HepG2 (cell line): ENCODE results near the gene CEBPB. TPM values are rescaled to one million over a fixed set of nuclear protein-coding genes. Genes with fewer than 3 reads are reported as not detected.

ENCODE experiments used
- ATAC-seq: fragments of 200-7000 bp; cut with Tn5 transposase; 3 replicates; pipeline ENCODE4 v1.9.1; 2020; ENCODE audit warnings: mild to moderate bottlenecking, moderate library complexity
- BruUV-seq: library from RNA; stranded (reverse); fragments of 400-500 nt; replicated peaks from 2 replicates; lab custom pipeline; 2021; lab: Mats Ljungman, UMichigan
- CTCF ChIA-PET: fragments of 300-600 bp; formaldehyde crosslinking; extraction: SDS; loops from one replicate; lab custom pipeline; 2021; ENCODE audit warnings: low total read pairs, inconsistent platforms, low intra/inter-chr PET ratio; lab: Yijun Ruan, JAX
- POLR2A ChIA-PET: fragments of 350-600 bp; sonication (Branson Sonifier 250); formaldehyde crosslinking; loops from one replicate; lab custom pipeline; 2020; ENCODE audit warnings: antibody characterized with exemption, inconsistent platforms; lab: Yijun Ruan, JAX
- DNase-seq: peaks from one replicate; pipeline ENCODE4 v3.0.0-alpha.2; 2015; ENCODE audit warnings: low spot score
- FAIRE-seq: peaks from 3 replicates; lab custom pipeline; 2011; peaks lifted over from hg19 to GRCh38; lab: Jason Lieb, UNC
- H2AFZ ChIP-seq: one replicate; pipeline ENCODE4 v1.6.1; 2011; ENCODE audit warnings: low read length, inconsistent platforms
- H3K27ac ChIP-seq: fragments of 300-600 bp; 3 replicates; pipeline ENCODE4 v1.8.0; 2011; ENCODE audit warnings: mixed run types, mild to moderate bottlenecking, mixed read lengths, low read length, inconsistent platforms; ENCODE audit not compliant: insufficient read depth; ENCODE audit errors: extremely low read length
- H3K27me3 ChIP-seq, 2 experiments: fragments of 200-600 bp in 1 of 2; 2 replicates in 1 of 2; 3 replicates in 1 of 2; pipeline versions ENCODE4 v1.6.0 to v1.8.0; 2011; ENCODE audit warnings: low read length in 2 of 2, mild to moderate bottlenecking in 2 of 2, moderate library complexity in 2 of 2, inconsistent platforms in 1 of 2; ENCODE audit not compliant: insufficient read depth in 2 of 2, control insufficient read depth in 1 of 2
- H3K36me3 ChIP-seq, 2 experiments: fragments of 200-600 bp in 1 of 2; replicated peaks in 1 of 2; 2 replicates in 1 of 2; 3 replicates in 1 of 2; pipeline versions ENCODE4 v1.5.1 to v1.8.0; 2011; ENCODE audit warnings: low read length in 2 of 2, inconsistent platforms in 1 of 2; ENCODE audit not compliant: insufficient read depth in 2 of 2, control insufficient read depth in 1 of 2
- H3K4me1 ChIP-seq: 2 replicates; pipeline ENCODE4 v1.5.1; 2012; ENCODE audit warnings: low read length, inconsistent platforms; ENCODE audit not compliant: insufficient read depth
- H3K4me2 ChIP-seq: 2 replicates; pipeline ENCODE4 v1.6.0; 2011; ENCODE audit warnings: low read depth, low read length, inconsistent platforms
- H3K4me3 ChIP-seq, 3 experiments: fragments of 200-600 bp in 1 of 3; sonication (generic), shearing (Covaris generic) in 1 of 3; replicated peaks in 1 of 3; 2 replicates each; pipeline ENCODE4 v1.5.1; 2011 to 2016; ENCODE audit warnings: low read length in 3 of 3, inconsistent platforms in 2 of 3, low read depth in 2 of 3, mild to moderate bottlenecking in 2 of 3, control low read depth in 1 of 3, mixed read lengths in 1 of 3; ENCODE audit not compliant: insufficient read depth in 1 of 3
- H3K79me2 ChIP-seq: one replicate; pipeline ENCODE4 v1.6.1; 2011; ENCODE audit warnings: low read length, inconsistent platforms; ENCODE audit not compliant: insufficient read depth
- H3K9ac ChIP-seq: 2 replicates; pipeline ENCODE4 v1.6.0; 2011; ENCODE audit warnings: mild to moderate bottlenecking, low read depth, low read length, inconsistent platforms; ENCODE audit not compliant: insufficient read depth
- H3K9me3 ChIP-seq: 2 replicates; pipeline ENCODE4 v1.5.1; 2012; ENCODE audit warnings: mild to moderate bottlenecking, low read length
- H4K20me1 ChIP-seq: 2 replicates; pipeline ENCODE4 v1.6.0; 2011; ENCODE audit warnings: inconsistent platforms, mild to moderate bottlenecking, low read length, moderate library complexity; ENCODE audit not compliant: insufficient read depth
- BRCA1 ChIP-seq: sonication (generic); formaldehyde crosslinking; IDR thresholded peaks from 2 replicates; pipeline ENCODE4 v1.4.0; 2020; ENCODE audit warnings: missing genetic modification reagents
- CBFB ChIP-seq: sonication (generic); formaldehyde crosslinking; IDR thresholded peaks from 2 replicates; pipeline ENCODE4 v1.4.0; 2020; ENCODE audit warnings: missing genetic modification reagents
- DNMT3B ChIP-seq: conservative IDR thresholded peaks from 2 replicates; pipeline ENCODE4 v1.6.1; 2016; ENCODE audit warnings: missing biosample characterization, control low read depth
- HOXA5 ChIP-seq: sonication (generic); formaldehyde crosslinking; IDR thresholded peaks from 2 replicates; pipeline ENCODE4 v1.4.0; 2020; ENCODE audit warnings: missing genetic modification reagents
- IKZF1 ChIP-seq: fragments of 450-650 bp; IDR thresholded peaks from 2 replicates; pipeline ENCODE4 v1.7.1; 2016
- MZF1 ChIP-seq: sonication (generic); formaldehyde crosslinking; IDR thresholded peaks from 2 replicates; pipeline ENCODE4 v1.8.1; 2023; ENCODE audit warnings: mild to moderate bottlenecking, missing genetic modification reagents, borderline replicate concordance
- SMYD3 ChIP-seq: sonication (generic); formaldehyde crosslinking; IDR thresholded peaks from 2 replicates; pipeline ENCODE4 v1.8.1; 2023; ENCODE audit warnings: mild to moderate bottlenecking, missing genetic modification reagents
- ZNF441 ChIP-seq: sonication (generic); formaldehyde crosslinking; IDR thresholded peaks from 2 replicates; pipeline ENCODE4 v1.7.0; 2021; ENCODE audit warnings: missing genetic modification reagents, borderline replicate concordance
- ZNF550 ChIP-seq: sonication (generic); formaldehyde crosslinking; IDR thresholded peaks from 2 replicates; pipeline ENCODE4 v1.4.0; 2020; ENCODE audit warnings: mild to moderate bottlenecking, missing genetic modification reagents, borderline replicate concordance
- ZNF577 ChIP-seq: sonication (generic); formaldehyde crosslinking; IDR thresholded peaks from 2 replicates; pipeline ENCODE4 v1.4.0; 2020; ENCODE audit warnings: mild to moderate bottlenecking, low read depth, missing genetic modification reagents, borderline replicate concordance
- ZNF598 ChIP-seq: sonication (generic); formaldehyde crosslinking; IDR thresholded peaks from 2 replicates; pipeline ENCODE4 v1.5.1; 2020; ENCODE audit warnings: mild to moderate bottlenecking, missing genetic modification reagents, borderline replicate concordance
- ZNF773 ChIP-seq: sonication (generic); formaldehyde crosslinking; IDR thresholded peaks from 2 replicates; pipeline ENCODE4 v1.4.0; 2020; ENCODE audit warnings: missing genetic modification reagents, borderline replicate concordance
- WGBS: methylation state at CpG from one replicate; pipeline ENCODE4 v1.1.6; 2017; ENCODE audit warnings: low lambda C conversion rate; 5-methylcytosine and 5-hydroxymethylcytosine counted together
- in situ Hi-C: cut with HindIII; loops from 2 replicates; pipeline ENCODE4 v1.10.0; 2017; ENCODE audit warnings: low pct_unique_long_range_greater_than_20kb; ENCODE audit not compliant: extremely low pct_ligation_motif_present
- intact Hi-C: fragments of 100-400 bp; cut with micrococcal nuclease; formaldehyde crosslinking; loops from one replicate; pipeline ENCODE4 v1.10.0; 2022; ENCODE audit not compliant: unreplicated experiment
- polyA plus RNA-seq, 8 experiments: library from polyadenylated mRNA; depleted of rRNA in 3 of 8; stranded (reverse) in 7 of 8; unstranded in 1 of 8; fragments of >200 nt; fragmentation: Illumina TruSeq in 4 of 8; extraction: Trizol in 4 of 8; gene quantifications; 2 replicates each; pipeline versions ENCODE4 v1.2.1 to v1.2.3, GENCODE V29; 2011 to 2016; ENCODE audit warnings: low read depth in 4 of 8, missing spikeins in 1 of 8, mixed read lengths in 1 of 8; ENCODE audit not compliant: insufficient read depth in 1 of 8
- total RNA-seq, 5 experiments: library from RNA; depleted of rRNA; stranded (reverse); fragments of >200 nt; fragmentation: Illumina TruSeq; extraction: Trizol; gene quantifications; 2 replicates each; pipeline ENCODE4 v1.2.3, GENCODE V29; 2016; ENCODE audit warnings: low read depth in 1 of 5
- TF ChIP-seq, protein P1 (sequence below): sonication (generic); formaldehyde crosslinking; IDR thresholded peaks from 2 replicates; pipeline ENCODE4 v1.4.0; 2020; ENCODE audit warnings: missing genetic modification reagents, borderline replicate concordance
- TF ChIP-seq, protein P2 (sequence below): sonication (generic); formaldehyde crosslinking; IDR thresholded peaks from 2 replicates; pipeline ENCODE4 v1.4.0; 2020; ENCODE audit warnings: low read depth, mild to moderate bottlenecking, missing genetic modification reagents
- TF ChIP-seq, protein P3 (sequence below): sonication (generic); formaldehyde crosslinking; IDR thresholded peaks from 2 replicates; pipeline ENCODE4 v1.4.0; 2020; ENCODE audit warnings: missing genetic modification reagents, borderline replicate concordance
- TF ChIP-seq, protein P4 (sequence below): IDR thresholded peaks from 2 replicates; pipeline ENCODE4 v1.6.1; 2016; ENCODE audit warnings: control low read depth

CEBPB gene
- total and polyA plus RNA-seq, 2 of the 13 experiments (the other 11 are each of a cell fraction or from before 2014, with no cell fraction given), result 18.5 to 28.2 TPM

DNA sequence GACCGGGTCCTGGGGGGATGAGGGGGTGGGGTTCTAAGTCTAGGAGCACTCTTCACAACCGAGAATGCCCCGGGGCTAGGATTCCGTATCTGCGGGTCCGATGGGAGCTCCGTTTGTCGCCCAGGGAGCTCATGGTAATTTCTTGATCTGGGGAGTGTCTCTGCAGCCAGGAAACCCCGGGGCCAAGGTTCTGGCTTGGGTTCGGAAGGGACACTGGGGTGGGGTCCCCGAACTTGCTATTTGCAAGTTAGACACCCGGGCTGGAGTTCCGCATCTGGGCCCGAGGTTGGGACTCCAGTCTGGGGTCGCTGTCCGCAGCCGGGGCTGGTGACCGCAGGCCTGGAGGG is 37.5 kb upstream of the CEBPB start:
- H3K4me1 ChIP-seq, result peaks cover 66% of the 10 kb centered on the region
- peak overlapping the region; percentile 98 for H3K4me2 ChIP-seq
- H3K27ac ChIP-seq, result peak overlapping the region; percentile 73
- intact Hi-C loops (loop anchor here (2.0 kb wide), 1 partner anchor 16 kb away; no protein-coding TSS in a partner anchor), in situ Hi-C loops (no loop called here)
- TSS peak; percentile 59 for BruUV-seq
- H2AFZ ChIP-seq, result no peak overlapping the region
- H3K9ac ChIP-seq, result peak overlapping the region; percentile 98
- no peak for FAIRE-seq
- no peak for DNase-seq
- H3K4me3 ChIP-seq, result peak overlapping the region; percentile 91 to 98 (median 96)
- ChIA-PET CTCF (interaction anchor here (0.8 kb wide), 1 partner anchor 17 kb away, joined by 3 read pairs; no protein-coding TSS in a partner anchor), POLR2A (interaction anchor here (0.5 to 5.2 kb wide), 24 partner anchors 9 to 317 kb away, joined by 3 to 89 read pairs (median 6); partner anchors contain the start of genes SPATA2 and UBE2V1)
- H3K36me3 ChIP-seq, result peaks cover 9 to 26% of the 10 kb centered on the region in 2 experiments; a peak in 4 of 5 replicates
- WGBS, result 2% methylated on average over 9 of the region's 18 CpGs
- H3K9me3 ChIP-seq, result no peaks in the 10 kb centered on the region
- no peak for ATAC-seq
- no peaks in the 10 kb centered on the region; the same call in 1 of the 2 replicates for H4K20me1 ChIP-seq
- H3K79me2 ChIP-seq, result peaks cover 46% of the 10 kb centered on the region
- peaks cover 0 to 4% of the 10 kb centered on the region in 2 experiments; a peak in 1 of 5 replicates for H3K27me3 ChIP-seq
- TF ChIP-seq BRCA1 (CRISPR knock-in tag) (no peak), CBFB (peak; percentile 24; the same call in 1 of the 2 replicates), ZNF773 (CRISPR knock-in tag) (0 out of 2 replicates have a peak, but pooled peaks have one; percentile 68), ZNF598 (CRISPR knock-in tag) (no peak; the same call in 1 of the 2 replicates), DNMT3B (CRISPR knock-in tag) (no peak), IKZF1 (no peak), ZNF441 (0 out of 2 replicates have a peak, but pooled peaks have one; percentile 9), ZNF550 (CRISPR knock-in tag) (no peak), MZF1 (CRISPR knock-in tag) (no peak), ZNF577 (CRISPR knock-in tag) (no peak), HOXA5 (CRISPR knock-in tag) (0 out of 2 replicates have a peak, but pooled peaks have one; percentile 16), SMYD3 (no peak)
- TF ChIP-seq, protein P1, sequence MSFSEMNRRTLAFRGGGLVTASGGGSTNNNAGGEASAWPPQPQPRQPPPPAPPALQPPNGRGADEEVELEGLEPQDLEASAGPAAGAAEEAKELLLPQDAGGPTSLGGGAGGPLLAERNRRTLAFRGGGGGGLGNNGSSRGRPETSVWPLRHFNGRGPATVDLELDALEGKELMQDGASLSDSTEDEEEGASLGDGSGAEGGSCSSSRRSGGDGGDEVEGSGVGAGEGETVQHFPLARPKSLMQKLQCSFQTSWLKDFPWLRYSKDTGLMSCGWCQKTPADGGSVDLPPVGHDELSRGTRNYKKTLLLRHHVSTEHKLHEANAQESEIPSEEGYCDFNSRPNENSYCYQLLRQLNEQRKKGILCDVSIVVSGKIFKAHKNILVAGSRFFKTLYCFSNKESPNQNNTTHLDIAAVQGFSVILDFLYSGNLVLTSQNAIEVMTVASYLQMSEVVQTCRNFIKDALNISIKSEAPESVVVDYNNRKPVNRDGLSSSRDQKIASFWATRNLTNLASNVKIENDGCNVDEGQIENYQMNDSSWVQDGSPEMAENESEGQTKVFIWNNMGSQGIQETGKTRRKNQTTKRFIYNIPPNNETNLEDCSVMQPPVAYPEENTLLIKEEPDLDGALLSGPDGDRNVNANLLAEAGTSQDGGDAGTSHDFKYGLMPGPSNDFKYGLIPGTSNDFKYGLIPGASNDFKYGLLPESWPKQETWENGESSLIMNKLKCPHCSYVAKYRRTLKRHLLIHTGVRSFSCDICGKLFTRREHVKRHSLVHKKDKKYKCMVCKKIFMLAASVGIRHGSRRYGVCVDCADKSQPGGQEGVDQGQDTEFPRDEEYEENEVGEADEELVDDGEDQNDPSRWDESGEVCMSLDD (CRISPR knock-in tag), result peak; percentile 28
- TF ChIP-seq, protein P2, sequence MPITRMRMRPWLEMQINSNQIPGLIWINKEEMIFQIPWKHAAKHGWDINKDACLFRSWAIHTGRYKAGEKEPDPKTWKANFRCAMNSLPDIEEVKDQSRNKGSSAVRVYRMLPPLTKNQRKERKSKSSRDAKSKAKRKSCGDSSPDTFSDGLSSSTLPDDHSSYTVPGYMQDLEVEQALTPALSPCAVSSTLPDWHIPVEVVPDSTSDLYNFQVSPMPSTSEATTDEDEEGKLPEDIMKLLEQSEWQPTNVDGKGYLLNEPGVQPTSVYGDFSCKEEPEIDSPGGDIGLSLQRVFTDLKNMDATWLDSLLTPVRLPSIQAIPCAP (CRISPR knock-in tag), result no peak
- TF ChIP-seq, protein P3, sequence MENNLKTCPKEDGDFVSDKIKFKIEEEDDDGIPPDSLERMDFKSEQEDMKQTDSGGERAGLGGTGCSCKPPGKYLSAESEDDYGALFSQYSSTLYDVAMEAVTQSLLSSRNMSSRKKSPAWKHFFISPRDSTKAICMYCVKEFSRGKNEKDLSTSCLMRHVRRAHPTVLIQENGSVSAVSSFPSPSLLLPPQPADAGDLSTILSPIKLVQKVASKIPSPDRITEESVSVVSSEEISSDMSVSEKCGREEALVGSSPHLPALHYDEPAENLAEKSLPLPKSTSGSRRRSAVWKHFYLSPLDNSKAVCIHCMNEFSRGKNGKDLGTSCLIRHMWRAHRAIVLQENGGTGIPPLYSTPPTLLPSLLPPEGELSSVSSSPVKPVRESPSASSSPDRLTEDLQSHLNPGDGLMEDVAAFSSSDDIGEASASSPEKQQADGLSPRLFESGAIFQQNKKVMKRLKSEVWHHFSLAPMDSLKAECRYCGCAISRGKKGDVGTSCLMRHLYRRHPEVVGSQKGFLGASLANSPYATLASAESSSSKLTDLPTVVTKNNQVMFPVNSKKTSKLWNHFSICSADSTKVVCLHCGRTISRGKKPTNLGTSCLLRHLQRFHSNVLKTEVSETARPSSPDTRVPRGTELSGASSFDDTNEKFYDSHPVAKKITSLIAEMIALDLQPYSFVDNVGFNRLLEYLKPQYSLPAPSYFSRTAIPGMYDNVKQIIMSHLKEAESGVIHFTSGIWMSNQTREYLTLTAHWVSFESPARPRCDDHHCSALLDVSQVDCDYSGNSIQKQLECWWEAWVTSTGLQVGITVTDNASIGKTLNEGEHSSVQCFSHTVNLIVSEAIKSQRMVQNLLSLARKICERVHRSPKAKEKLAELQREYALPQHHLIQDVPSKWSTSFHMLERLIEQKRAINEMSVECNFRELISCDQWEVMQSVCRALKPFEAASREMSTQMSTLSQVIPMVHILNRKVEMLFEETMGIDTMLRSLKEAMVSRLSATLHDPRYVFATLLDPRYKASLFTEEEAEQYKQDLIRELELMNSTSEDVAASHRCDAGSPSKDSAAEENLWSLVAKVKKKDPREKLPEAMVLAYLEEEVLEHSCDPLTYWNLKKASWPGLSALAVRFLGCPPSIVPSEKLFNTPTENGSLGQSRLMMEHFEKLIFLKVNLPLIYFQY, result peak; percentile 52; the same call in 1 of the 2 replicates
- TF ChIP-seq, protein P4, sequence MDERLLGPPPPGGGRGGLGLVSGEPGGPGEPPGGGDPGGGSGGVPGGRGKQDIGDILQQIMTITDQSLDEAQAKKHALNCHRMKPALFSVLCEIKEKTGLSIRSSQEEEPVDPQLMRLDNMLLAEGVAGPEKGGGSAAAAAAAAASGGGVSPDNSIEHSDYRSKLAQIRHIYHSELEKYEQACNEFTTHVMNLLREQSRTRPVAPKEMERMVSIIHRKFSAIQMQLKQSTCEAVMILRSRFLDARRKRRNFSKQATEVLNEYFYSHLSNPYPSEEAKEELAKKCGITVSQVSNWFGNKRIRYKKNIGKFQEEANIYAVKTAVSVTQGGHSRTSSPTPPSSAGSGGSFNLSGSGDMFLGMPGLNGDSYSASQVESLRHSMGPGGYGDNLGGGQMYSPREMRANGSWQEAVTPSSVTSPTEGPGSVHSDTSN (CRISPR knock-in tag), result no peak
